ENCODE measurements around the gene TBCA.

Gene TBCA

DNA sequence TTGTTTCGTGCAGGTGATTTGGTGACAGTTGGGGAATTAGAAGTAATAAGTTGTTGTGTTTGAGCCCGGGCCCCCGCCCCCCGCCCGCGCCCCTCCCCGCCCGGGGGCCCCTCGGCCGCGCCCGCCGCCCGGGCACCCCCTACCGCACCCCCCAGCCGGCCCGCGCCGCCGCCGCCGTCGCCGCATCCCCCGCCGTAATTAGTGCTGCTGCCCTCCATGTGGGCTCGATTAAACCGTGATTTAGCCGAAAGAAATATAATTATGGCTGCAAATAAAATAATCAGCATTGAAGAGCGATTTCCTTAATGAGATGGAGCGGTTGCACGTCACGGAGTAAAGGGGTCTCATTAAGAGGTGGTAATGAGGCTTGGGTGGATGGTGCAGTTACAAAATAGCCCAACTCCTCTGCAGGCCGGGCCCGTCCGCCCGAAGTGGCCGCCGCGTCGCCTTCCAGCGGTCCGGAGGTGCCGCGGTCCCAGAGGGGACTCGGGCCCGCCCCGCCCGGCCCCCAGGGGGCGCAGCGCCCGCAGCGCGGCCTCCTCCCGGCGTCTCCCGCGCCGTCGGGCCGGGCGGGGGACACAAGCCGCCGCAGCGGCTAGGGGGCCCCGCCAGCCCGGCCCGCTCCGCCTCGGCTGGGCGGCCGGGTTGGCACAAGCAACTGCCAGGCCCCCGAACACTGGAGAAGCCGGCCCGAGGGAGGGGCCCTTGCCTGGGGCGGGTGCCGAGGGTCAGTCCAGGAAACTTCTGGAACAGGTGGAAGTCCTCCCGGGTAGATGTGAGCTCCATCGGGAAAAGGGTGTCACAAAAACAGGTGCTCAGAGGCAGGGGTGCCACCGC lies 130.8 kb downstream of the TBCA start:
- H3K27ac ChIP-seq = no peak overlapping the region
- DNase-seq (ENCODE audit: low read depth, low spot score) = no peak

DNA sequence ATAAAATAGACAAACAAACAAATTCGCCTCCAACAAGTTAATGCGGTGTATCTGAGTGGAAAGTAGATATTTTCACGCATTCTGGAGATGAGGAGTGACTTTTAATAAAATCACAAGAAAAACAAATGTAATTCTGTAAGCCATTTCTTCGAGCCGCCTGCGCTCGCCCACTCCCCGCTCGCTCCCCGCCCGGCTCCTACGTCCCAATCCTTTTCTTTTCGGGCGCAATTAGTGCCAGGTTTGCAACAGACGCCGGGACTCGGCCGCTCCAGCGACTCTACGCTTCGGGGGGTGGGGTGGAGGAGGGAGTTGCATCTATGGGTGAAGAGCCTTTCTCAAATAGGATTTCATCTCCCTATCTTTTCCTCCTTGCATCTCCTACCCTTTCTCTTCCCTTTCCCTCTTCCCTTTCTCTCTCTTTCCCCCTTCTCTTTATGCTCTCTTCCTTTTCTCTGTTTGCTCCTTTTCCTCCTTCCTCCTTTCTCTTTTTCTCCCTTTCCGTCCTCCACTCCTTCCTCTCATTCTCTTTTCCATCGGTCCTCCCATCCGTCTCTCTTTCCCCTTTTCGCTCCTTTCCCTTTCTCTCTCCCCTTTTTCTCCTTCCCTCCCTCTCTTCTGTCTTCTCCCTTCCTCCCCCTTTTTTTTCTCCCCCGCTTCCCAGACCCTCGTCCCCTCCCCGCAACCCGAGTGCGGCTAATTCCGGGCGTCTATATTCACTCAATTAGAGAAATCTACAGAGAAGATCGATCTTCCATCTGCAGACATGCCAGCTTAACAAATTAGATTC lies 131.6 kb downstream of the TBCA start:
- H3K27ac ChIP-seq = no peak overlapping the region
- no peak for DNase-seq (ENCODE audit: low read depth, low spot score)

DNA sequence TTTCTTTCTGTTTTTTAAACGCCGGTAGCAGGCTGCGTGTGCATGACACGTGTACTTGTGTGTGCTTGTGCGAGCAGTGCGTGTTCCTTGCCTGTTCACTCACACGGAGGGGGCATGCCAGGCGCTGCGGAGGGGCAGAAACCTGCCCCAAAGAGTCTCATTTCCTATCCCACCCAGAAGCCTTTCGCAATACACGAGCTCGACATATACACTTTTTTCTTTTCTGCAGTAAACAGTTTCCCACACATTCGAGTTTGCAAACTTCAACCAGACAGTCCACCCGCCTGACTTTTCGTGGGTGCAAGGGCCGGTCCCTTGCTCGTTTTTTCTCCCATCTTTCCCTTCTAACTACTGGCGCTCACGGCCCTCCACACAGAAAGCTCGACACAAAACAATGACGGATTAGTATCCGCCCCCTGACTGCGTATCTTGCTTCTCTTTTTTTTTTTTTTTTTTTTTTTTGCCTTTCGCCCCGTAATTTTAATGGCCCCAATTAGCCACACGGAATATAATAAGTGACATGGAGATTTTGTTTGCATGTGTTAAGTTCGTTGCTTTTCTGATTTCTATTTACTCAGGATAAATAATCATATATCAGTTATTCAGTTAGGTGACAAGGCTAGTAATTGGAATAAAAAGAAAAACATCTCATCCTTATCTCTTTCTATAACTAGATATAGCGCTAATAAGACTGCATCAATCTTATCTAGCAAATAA lies 132.3 kb downstream of the TBCA start:
- no peak for DNase-seq (ENCODE audit: low read depth, low spot score)

DNA sequence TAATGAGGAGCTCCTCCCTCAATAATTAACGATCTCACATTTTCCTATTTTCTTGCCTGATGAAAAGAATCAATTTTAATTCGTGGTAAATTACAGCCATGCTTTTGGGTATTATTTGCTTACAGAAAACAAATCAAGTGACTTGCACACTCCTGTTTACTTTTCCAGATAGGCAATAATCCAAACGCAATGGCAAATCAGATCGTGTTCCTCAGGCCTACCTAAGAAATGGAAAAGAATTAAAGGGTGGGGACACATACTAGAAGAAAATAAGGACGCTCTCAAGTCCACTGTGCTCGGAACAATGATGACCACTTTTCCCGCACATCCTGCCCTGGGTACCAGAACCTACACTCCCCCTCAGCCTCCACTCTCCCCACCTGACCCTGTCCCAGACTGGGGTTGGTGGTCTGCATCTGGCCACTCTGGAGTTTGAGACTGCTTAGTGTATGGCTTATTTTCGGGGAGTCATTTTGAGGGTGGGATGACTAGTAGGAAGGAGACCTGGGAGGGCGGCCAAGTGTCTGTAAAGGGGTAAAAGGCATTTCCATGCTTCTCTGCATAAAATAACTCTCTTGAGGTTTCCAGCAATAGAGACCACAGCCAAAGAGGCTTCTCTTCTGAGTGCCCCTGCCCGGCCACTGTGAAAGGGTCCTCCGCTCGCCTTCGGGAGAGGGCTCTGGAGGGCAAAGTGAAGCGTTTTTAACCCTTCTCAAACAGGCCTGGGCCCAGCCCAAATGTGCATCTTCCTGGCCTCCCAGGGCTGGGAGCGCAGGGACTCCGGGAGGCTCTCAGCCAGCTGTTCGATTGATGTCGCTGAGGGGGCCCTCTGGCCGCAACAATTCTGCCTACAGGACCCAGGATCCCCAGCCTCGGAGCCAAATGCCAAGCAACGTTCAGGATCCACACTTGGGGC lies 133.1 kb downstream of the TBCA start:
- H3K27ac ChIP-seq = no peak overlapping the region
- DNase-seq (ENCODE audit: low read depth, low spot score) = no peak

More for the DNA sequence above, 132.3 kb downstream of the TBCA start:
- H3K27ac ChIP-seq = no peak overlapping the region

DNA sequence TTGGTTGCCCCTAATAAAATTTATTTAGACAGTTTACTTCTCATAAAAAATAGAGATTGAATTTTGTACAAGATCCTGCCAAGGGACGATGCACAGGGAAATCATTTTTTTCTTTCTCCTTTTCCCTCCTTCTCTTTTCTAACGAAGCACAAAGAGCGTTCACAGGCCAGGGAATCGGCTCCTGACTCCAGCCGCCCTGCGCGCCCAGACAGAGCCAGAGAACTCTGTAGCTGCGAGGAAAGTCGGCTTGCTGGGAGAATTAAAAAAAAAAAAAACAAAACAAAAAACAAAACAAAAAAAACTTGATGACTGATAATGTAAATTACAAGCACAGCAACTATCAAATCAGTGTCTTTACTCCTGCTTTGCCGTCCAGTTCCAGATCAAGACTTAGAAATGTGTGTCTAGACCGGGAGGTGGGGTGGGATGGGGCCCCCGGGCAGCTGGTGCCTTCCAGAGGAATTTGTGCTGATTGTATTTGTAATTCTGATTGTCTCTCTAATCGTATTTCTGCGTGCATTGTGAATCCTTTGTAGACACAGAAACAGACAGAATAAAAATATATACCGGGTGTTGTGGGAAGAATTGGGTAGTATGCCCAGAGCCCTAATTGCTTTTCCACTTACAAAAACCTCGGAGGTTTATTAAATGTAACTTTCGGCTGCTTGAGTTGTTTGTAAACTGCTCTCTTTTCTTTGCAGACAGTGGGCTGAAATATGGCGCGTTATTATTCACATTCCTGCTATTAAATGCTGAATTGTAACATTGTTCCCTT lies 134.0 kb downstream of the TBCA start:
- no peak for DNase-seq (ENCODE audit: low read depth, low spot score)
- no peak overlapping the region for H3K27ac ChIP-seq

DNA sequence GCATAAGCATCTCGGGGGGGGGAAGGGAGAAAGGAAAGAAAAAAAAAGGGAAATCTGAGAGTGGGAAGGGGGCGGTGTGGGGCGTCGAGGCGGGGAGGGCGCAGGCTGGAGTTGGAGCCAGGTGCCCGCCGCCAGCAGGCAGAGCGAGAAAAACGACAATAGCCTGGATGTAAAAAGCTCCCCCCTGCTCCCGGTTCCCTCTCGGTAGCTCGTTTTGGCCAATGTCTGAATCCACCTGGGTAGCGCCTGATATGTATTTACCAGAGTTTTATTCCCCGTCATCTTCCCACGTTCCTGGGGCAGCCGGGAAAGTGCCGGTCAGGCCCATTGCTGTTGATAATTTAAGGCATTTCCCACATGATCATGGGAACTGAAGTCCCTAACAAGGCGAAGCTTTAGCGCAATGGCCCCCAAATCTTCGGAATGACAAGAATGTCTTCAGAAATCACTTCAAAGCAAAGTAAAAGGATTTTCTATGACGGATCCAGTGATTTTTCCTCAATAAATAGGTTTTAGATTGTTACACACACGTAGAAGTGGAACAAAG lies 134.7 kb downstream of the TBCA start:
- no peak overlapping the region for H3K27ac ChIP-seq
- no peak for DNase-seq (ENCODE audit: low read depth, low spot score)
